ENCODE data around the gene SLC13A1.

DNA sequence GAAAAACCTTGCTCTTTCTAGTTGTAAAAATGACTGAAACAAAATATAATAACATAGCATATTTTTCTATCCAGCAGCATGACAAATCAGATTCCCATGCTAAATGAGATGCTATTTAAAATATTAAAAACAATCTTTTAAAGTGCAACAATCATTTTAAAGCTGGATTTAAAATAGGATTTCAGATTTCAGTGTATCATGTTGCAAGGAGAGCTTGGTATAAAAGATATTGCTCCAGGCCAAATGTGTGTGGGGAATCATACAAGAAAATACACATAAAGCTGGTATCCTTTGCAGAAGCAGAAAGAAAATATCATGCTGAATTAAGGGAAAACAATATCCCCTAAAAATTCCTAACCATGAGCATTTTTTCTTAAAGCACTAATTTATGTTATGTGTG, 42.2 kb downstream of the SLC13A1 start:
- TF ChIP-seq, protein P1, sequence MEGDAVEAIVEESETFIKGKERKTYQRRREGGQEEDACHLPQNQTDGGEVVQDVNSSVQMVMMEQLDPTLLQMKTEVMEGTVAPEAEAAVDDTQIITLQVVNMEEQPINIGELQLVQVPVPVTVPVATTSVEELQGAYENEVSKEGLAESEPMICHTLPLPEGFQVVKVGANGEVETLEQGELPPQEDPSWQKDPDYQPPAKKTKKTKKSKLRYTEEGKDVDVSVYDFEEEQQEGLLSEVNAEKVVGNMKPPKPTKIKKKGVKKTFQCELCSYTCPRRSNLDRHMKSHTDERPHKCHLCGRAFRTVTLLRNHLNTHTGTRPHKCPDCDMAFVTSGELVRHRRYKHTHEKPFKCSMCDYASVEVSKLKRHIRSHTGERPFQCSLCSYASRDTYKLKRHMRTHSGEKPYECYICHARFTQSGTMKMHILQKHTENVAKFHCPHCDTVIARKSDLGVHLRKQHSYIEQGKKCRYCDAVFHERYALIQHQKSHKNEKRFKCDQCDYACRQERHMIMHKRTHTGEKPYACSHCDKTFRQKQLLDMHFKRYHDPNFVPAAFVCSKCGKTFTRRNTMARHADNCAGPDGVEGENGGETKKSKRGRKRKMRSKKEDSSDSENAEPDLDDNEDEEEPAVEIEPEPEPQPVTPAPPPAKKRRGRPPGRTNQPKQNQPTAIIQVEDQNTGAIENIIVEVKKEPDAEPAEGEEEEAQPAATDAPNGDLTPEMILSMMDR (IDR thresholded peaks at IDR 0.05) = no peak
- no peak for TF ChIP-seq ZFX (IDR thresholded peaks at IDR 0.05; ENCODE audit: borderline replicate concordance)
